KOPT-K1 (cell line): ENCODE measurements around the gene KARS1.

Source experiments
- H3K27ac ChIP-seq: fragments of 200-600 bp; sonication (generic); 2 replicates; pipeline ENCODE4 v1.5.1; 2016; ENCODE audit warnings: antibody characterized with exemption, mild to moderate bottlenecking, low read depth, low read length; ENCODE audit not compliant: poor library complexity, severe bottlenecking
- H3K36me3 ChIP-seq: fragments of 200-600 bp; sonication (generic); 2 replicates; pipeline ENCODE4 v1.5.1; 2017; ENCODE audit warnings: antibody characterized with exemption, mild to moderate bottlenecking, low read length, moderate library complexity; ENCODE audit not compliant: insufficient read depth
- H3K9me3 ChIP-seq: fragments of 200-600 bp; sonication (generic); 2 replicates; pipeline ENCODE4 v1.5.1; 2017; ENCODE audit warnings: antibody characterized with exemption, low read length, mild to moderate bottlenecking; ENCODE audit not compliant: insufficient read depth, poor library complexity, severe bottlenecking

Gene KARS1

GRCh38 chr16:75578725-75579124 is 68.7 kb downstream of the KARS1 start:
- no peak overlapping the region for H3K27ac ChIP-seq
- peaks cover 62% of the 10 kb centered on the region for H3K36me3 ChIP-seq

GRCh38 chr16:75578212-75578611 is 69.3 kb downstream of the KARS1 start:
- H3K36me3 ChIP-seq: peaks cover 67% of the 10 kb centered on the region
- no peaks in the 10 kb centered on the region for H3K9me3 ChIP-seq
- no peak overlapping the region for H3K27ac ChIP-seq

More at GRCh38 chr16:75578725-75579124, 68.7 kb downstream of the KARS1 start:
- no peaks in the 10 kb centered on the region for H3K9me3 ChIP-seq
